Measurements from ENCODE around the gene SH3BP5L. TPM values are rescaled to one million over a fixed set of nuclear protein-coding genes. Genes with fewer than 3 reads are reported as not detected.
"Not testable (repeated sequence)": the region's sequence is repeated elsewhere in the genome, so short reads cannot be mapped to it uniquely, and the experiment has no call there.

The SH3BP5L gene
- polyA plus RNA-seq, 4 donors: 22.8 to 34.8 (median 30.0) TPM

DNA sequence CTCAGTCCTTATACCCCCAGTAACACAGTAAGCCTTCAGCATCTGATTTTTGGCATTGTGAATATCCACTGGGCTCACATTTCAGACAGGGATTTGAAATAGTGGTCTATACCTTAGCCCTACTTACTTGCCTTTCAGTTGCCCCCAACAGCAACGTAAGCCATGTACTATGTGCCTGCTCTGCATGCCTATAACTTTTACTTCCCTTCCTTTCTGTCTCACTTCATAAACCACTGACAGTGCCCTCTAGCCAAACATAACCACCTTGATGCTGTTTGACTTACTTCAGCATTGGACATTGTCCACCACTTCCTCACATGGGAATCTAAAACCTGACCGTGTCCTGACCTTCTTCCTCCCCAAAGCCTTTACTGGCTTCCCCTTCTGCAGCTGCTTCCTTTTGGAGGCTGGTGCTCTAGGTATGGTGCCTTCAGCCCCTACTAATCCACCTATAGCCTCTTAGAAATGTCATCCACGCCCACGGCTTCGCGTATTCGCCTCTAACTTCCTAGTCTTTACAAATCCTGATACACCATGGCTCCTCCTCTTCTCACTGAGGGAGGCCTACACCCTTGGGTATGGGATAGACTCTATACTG lies 8.7 kb upstream of the SH3BP5L start:
- DNase-seq (ENCODE audit: low read depth in 4 of 4, low spot score in 2 of 4): no peak

DNA sequence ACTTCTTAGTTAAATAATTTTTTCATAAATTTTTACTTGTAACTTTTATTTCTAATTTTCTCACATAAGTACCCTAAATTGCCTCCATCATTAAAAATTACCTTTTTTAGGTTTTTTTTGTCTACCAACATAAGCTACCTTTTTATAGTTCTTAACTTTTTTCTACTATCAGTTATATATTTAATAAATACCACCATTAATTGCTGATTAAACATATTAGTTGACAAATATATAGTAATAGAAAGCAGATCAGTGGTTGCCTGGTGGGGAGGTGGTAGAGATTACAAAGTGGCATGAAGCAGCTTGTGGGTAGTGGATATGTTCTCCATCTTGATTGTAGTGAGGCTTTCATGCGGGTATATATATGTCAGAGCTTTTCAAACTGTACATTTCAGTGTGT lies 6.1 kb upstream of the SH3BP5L start:
- DNase-seq (ENCODE audit: low read depth in 4 of 4, low spot score in 2 of 4): no peak

DNA sequence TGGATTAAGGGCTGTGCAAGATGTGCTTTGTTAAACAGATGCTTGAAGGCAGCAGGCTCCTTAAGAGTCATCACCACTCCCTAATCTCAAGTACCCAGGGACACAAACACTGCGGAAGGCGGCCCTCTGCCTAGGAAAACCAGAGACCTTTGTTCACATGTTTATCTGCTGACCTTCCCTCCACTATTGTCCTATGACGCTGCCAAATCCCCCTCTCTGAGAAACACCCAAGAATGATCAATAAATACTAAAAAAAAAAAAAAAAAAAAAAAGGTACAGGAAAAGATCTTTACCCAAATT lies 5.0 kb upstream of the SH3BP5L start:
- not testable (repeated sequence) for DNase-seq (ENCODE audit: low read depth in 4 of 4, low spot score in 2 of 4)

DNA sequence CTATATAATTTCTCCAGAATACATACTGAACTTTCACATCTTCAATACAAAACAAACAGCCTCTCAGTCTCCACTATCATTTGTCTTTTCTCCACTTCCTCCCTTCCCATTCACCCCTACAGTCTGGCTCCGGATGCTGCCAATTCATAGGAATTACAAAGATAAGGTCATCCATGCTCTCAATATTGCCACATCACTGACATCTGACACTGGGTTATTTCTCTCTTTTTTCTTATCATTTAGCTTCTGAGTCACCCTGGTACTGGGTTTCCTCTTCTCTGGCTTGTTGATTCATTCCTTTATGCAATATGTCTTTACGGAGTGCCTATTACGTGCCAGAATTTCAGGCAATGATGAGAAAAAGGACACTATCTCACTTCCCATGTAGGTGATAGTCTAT lies 3.1 kb upstream of the SH3BP5L start:
- no peak for DNase-seq (ENCODE audit: low read depth in 4 of 4, low spot score in 2 of 4)

DNA sequence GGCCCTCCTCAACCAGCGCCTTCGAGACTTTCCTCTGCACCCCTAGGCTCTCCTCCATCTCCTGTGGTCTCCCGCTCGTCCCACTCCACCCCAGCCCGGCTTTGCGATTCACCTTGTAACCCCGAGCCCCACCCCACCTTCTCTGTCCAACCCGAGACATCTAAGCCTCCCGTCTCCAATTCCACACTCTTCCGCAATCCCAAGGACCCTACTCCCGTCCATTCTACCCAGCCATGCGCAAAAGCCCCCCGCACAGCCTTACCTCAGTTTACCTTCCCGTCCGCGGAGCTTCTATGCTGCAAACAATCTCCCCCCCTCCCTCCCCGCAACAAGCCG lies 174 bp downstream of the SH3BP5L start:
- no peak for DNase-seq (ENCODE audit: low read depth in 4 of 4, low spot score in 2 of 4)

DNA sequence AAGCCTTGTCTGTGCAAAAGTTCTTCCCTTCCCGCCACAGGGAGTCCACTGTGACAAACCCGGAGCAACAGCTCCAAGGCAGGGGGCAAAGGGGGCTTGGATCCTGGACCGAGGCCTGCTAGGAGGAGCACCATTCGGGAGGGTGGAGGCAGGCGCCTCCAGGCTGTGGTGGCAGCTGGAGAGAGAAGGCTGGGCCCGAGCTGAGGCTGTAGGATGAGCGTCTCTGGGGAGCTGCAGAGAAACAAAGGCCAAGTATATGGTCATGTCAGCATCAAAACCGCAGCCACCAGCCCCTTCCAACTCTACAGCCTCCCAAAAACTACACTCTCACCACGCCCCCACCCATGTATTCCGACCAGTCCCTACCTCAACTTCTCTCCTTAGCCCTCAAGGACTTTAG lies 579 bp downstream of the SH3BP5L start:
- DNase-seq (ENCODE audit: low read depth in 4 of 4, low spot score in 2 of 4): no peak

DNA sequence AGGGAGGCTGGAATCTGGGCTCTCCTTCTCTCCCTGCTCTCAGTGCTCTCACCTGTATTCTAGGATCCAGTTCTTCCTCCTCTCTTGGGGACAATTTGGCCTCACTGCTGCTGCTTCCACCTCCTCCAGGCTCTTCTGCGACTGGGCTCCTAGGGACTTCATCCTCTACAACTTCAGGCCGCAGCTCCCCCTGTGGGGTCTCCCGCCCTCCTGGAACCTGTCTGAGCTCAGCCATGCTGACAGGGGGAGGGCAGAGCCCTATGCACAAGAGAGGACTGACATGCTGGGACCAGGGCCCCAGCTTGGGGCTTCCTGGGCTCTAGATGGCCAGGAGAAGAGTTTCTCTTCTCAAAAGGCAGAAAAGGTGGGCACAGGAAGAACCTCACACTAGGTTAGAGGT lies 1.0 kb downstream of the SH3BP5L start:
- DNase-seq (ENCODE audit: low read depth in 4 of 4, low spot score in 2 of 4): no peak

DNA sequence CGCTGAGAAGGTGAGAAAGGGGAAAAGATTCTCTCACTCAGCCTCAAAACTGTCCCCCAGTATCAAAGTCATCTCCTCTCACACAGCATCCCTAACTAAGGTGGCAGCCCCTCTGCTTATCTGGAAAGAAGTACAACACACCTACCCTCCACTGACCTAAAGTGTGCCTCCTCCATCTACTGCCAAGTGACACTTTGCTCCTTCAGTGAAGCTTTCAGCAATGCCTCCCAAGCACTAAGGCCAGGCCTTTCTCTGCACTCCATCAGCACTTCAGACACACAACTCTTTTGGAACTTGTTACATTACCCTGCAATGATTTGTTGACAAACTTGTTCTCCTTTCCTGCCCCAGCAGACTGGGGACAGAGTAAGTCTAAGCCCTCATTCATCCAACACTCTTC lies 1.4 kb downstream of the SH3BP5L start:
- DNase-seq (ENCODE audit: low read depth in 4 of 4, low spot score in 2 of 4): no peak

DNA sequence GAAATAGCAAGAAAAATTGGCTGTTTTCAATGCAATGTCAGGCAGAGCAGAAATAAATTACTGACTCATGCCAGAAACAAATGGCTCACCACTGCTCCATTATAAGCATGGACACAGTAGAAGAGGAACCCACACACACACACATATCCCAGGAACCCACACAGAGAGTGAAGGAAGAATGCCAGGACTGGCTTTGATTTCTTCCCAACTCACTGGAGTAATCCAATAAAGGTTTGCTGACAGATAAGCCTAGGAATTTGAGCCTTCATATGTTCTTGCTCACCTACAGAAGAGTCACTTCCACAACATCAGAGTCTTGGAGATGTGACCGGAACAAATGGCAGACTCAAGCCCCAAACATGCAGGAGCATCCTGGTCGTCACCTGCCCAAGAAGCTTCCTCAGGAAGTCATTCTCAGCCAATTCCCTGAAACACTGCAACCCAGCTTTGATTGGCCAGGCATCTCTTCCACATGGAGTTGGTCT lies 2.2 kb downstream of the SH3BP5L start:
- DNase-seq (ENCODE audit: low read depth in 4 of 4, low spot score in 2 of 4): no peak

DNA sequence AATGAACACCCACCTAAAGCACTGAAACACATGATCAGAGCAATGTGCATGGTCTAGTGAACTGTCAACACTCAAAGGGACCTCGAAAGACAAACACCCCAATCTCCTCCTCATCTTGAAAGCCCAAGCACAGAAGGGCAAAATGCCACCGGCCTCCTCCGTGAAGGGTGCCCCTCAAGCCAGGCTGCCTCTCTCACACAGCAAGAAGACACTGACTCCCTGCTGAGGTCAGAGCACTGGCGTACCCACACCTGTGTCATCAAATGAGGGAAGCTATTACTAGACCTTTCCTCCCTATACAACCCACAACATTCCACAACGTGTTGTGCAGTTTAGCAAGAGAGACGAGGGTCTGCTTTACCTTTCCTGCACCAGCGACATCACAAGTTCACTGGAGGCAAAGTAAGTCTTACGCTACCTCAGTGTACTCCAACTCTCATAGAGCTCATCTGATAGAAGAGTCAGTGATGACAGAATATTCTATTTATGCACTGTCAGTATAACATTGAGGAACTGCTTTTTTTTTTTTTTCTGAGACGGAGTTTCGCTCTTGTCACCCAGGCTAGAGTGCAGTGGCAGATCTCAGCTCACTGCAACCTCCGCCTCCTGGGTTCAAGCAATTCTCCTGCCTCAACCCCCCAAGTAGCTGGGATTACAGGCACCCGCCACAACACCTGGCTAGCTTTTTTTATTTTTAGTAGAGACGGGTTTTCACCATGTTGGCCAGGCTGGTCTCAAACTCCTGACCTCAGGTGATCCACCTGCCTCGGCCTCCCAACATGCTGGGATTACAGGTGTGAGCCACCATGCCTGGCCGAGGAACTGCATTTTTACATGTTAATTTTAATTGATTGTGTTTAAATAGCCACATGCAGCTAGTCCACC lies 3.3 kb downstream of the SH3BP5L start:
- DNase-seq (ENCODE audit: low read depth in 4 of 4, low spot score in 2 of 4): no peak

DNA sequence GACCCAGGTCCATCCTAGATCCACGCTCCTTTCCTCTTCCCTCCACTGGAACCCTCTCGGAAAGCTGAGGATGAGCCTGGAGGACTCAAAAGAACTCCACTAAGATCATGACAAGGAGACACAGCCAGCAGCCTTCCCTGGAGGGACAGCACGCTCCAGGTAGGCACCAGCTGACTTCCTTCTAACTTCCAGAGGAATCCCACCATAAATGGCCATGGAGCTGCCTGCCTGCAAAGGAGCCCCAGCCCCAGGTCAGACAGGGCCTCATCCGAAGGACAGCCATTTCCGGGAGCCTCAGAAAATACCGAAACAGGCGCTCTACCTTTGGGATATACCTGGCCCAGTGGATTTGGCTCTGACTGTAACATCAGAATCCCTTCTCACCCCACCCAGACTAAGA lies 4.1 kb downstream of the SH3BP5L start:
- DNase-seq (ENCODE audit: low read depth in 4 of 4, low spot score in 2 of 4): no peak

DNA sequence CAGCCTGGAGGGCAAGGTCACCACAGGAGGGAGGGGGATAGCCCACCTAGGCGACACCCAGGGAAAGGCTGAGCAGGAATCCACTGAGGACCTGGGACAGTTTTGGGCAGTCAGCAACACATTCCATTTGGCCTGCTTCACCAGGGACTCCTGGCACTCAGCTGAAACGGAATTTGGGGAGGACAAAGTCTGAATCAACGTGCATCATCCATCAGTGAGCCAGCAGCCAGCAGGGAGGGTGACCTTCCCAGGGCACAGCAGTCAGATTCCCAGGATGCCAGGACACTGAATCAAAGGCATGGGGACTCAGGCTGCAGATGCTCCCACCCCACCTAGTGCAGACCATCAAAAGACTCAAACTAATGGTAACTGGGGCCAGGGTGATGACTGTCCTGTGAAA lies 4.6 kb downstream of the SH3BP5L start:
- no peak for DNase-seq (ENCODE audit: low read depth in 4 of 4, low spot score in 2 of 4)

DNA sequence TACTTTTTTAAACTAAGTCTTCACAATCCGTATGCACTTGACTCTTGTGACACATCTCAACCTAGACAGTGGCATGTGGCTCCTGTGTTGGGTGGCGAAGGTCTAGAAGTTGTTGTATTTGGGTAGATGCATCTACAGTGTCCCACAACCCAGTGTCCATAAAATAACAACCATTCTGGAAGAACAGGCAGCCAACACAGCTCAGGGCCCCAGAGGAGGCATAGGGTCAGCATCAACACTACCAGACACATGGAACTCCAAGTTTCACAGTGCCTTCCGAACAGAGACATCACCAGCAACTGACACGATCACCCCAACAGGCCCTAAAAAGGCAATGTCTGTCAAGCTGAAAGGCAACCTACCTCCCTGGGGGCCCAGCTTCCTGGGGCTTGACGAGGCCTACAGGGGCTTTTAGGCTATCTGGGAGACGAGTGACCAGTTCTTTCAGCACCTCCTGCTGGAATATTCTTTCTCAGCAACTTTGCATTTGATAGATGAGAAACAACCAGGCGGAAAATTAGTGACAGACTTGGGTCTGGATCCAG lies 5.6 kb downstream of the SH3BP5L start:
- DNase-seq (ENCODE audit: low read depth in 4 of 4, low spot score in 2 of 4): no peak

DNA sequence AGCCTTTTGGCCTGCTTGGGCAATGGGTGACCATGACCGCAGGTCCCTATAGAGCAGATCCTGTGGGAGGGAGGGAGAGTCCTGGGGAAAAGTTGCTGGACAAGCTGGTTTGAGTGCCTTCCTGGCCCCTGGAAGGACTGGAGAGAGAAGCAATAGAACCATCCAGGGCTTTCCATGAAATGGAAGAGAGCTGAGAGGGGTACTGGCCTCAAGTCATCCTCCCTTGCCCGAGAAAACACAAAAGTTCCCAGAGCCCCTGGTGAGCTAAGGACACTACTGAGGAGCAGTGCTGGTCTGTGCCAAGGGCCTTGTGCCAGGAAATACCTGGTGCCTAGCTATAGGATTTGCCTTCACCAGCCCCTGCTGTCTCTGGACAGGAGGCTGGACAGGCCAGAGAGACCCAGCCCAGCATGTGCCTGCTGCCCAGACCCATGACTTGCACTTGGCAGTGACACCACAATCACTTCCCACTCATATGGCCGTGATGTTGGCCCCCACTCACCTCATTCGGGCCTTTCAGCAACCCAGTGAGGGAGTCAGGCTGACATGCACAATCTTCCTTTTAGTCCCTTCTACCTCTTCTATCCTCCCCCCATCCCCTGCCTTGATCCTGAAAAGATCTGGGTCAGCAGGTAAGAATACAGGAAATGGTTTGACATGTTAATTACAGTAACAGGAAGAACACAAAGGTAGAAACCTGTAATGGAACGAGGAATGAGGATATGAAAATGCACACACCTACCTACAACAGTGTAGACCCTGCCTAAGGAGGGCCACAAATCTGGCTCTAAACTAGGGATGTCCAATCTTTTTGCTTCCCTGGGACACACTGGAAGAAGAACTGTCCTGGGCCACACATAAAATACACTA lies 7.0 kb downstream of the SH3BP5L start:
- no peak for DNase-seq (ENCODE audit: low read depth in 4 of 4, low spot score in 2 of 4)

DNA sequence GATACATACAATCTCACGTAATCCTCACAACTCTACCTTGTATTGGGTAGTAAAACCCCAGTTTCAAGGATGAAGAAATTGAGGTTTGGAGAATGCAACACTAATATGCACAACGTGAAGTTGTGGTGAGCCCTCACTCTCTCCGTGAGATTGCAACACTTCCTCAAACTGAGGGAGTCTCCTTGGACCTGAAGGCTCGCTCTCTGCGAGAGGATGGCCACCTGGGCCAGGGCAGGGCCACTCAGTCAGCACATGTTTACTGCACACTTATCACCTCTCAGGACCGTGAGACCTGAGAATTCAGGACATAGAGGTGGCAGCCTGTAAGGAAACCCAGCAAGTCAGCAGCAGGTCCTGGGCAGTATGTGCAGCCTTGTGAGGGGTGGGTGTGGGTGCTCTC lies 8.7 kb downstream of the SH3BP5L start:
- no peak for DNase-seq (ENCODE audit: low read depth in 4 of 4, low spot score in 2 of 4)

DNA sequence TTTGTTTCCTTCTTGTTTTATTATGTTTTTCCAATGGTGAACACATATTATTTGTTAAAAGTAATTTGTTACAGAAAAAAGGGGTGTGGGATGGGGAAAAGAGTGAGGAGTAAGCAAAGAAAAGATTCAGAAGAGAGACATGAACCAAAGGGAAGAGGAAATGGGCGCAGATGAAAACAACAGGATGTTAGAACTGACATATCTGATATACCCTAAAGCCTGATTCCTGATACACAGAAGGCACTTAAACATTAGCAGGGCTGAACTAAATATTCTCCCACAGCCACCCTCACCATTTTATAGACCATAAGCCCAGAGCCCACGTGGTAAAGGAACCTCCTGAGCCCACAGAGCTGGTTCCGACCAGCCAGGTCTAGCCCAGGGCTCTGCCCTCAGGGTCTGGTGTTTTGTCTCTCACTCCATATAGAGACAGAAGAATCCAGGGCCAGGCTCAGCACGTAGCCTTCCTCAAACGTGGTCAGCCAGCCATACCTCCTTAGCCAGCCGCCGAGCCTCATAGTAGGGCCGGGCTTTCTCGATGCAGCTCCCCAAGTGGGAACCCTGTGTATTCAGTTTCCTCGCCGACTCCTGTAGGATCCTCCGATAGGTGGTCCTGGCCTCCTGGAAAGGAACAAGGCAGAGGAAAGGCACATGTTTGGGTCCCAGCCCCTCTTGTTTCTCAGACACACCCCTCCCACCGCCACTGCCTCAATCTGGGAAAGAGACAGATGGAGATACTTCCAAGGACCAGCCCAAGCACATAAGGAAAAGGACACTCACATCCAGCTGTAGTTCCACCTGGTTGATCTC lies 9.5 kb downstream of the SH3BP5L start:
- no peak for DNase-seq (ENCODE audit: low read depth in 4 of 4, low spot score in 2 of 4)

DNA sequence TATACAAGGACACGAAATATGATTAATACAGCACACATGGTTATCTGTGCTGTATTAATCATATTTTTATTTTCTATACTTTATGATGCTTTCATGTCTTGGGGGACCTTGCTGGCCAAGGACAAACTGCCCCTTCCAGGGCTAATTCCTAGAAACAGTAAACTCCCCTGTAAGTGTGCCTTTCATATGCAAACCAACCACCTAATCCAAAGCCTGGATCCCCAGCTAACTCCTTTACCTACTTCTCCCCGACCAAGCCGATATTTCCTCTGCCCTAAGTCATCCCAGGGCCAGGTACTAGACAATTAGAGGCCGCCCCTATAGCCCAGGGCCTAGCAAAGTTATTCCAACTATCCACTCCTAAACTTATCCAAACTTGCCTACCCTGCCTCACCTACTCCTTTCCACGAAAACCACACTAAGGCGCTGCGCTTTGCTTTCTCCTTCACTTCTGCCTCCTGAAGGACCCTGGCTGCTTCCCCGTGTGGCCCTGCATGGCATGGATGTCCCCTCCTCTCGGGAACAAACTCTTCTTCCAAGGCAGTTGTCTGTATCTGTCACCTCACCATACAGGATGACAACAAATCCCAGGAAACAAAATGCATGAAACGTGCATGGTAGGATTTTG lies 10.2 kb downstream of the SH3BP5L start:
- DNase-seq (ENCODE audit: low read depth in 4 of 4, low spot score in 2 of 4): no peak

DNA sequence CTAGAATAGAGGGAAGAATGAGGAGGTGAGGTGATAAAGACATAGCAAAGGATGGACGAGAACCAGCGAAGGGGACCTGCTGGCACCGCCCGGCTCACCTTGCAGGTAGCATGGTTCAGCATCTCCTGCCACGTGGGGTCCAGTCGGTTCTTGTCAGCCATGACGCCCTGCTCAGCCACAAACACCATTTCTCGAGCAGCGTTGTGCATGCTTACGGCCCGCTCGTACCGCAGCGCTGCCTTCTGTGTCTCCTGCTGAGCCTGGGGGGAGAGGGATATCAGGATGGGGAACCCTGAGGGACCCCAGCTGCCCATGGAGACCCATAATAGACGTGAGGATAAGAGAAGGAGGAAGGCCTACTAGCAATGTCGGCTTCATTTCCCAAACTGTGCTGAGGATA lies 11.4 kb downstream of the SH3BP5L start:
- DNase-seq (ENCODE audit: low read depth in 4 of 4, low spot score in 2 of 4): no peak

DNA sequence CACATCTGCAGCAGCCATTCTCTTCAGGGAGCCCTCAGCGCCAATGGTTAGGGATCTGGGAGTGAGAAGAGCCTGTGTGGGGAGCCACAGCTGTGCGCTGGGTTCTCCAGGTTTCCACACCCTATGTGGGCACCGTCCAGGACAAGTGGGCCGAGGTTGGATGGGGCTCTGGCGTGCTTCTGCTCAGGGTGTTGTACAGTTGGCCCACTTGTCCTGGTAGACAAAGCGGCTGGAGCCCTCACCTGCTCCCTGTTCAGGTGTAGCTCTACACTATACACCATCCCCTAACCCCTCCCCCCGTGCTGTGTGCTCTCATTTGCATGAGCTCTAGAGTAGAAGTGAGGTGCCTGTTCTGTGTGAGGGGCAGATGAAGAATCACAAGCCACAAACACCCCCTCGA lies 12.2 kb downstream of the SH3BP5L start:
- no peak for DNase-seq (ENCODE audit: low read depth in 4 of 4, low spot score in 2 of 4)

Data from left renal cortex interstitium (tissue), 4 donors.